CD14-positive monocyte (primary cell): ENCODE measurements around the gene SLC47A1. TPM values are rescaled to one million over a fixed set of nuclear protein-coding genes. Genes with fewer than 3 reads are reported as not detected.

Experiments used
- DNase-seq, 3 donors: peaks; one replicate each; pipeline ENCODE4 v3.0.0-alpha.2; 2011 to 2022
- H2AFZ ChIP-seq: 2 replicates; pipeline ENCODE4 v1.6.0; 2012; ENCODE audit warnings: mild to moderate bottlenecking, low read depth, low read length, inconsistent platforms; ENCODE audit not compliant: insufficient read depth, poor library complexity, severe bottlenecking
- H3K27ac ChIP-seq, 2 donors: 1 replicate in 1 of 2; 2 replicates in 1 of 2; pipeline ENCODE4 v1.5.1; 2012 to 2013; ENCODE audit warnings: low read length in 2 of 2, control low read depth in 1 of 2, inconsistent platforms in 1 of 2, low read depth in 1 of 2, mild to moderate bottlenecking in 1 of 2
- H3K27me3 ChIP-seq, 2 donors: one replicate each; pipeline versions ENCODE4 v1.6.0 to v1.6.1; 2011 to 2013; ENCODE audit warnings: low read length in 2 of 2; ENCODE audit not compliant: control insufficient read depth in 2 of 2, insufficient read depth in 2 of 2
- H3K36me3 ChIP-seq, 2 donors: replicated peaks in 1 of 2; 1 replicate in 1 of 2; 2 replicates in 1 of 2; pipeline versions ENCODE4 v1.5.1 to v1.6.1; 2012 to 2013; ENCODE audit warnings: low read length in 2 of 2, control low read depth in 1 of 2, inconsistent platforms in 1 of 2, mild to moderate bottlenecking in 1 of 2; ENCODE audit not compliant: insufficient read depth in 2 of 2, control insufficient read depth in 1 of 2
- H3K4me1 ChIP-seq, 2 donors: 1 replicate in 1 of 2; 2 replicates in 1 of 2; pipeline versions ENCODE4 v1.5.1 to v1.6.1; 2012 to 2013; ENCODE audit warnings: low read length in 2 of 2, control low read depth in 1 of 2, inconsistent platforms in 1 of 2, mild to moderate bottlenecking in 1 of 2, moderate library complexity in 1 of 2; ENCODE audit not compliant: insufficient read depth in 2 of 2, control insufficient read depth in 1 of 2
- H3K4me2 ChIP-seq: replicated peaks from 2 replicates; pipeline ENCODE3; 2012; ENCODE audit warnings: low read length, moderate library complexity, mild to moderate bottlenecking; ENCODE audit not compliant: poor library complexity, severe bottlenecking; ENCODE audit errors: extremely low read depth
- H3K4me3 ChIP-seq, 3 experiments: fragments of 200-600 bp in 1 of 3; sonication (generic) in 1 of 3; replicated peaks in 1 of 3; 1 replicate in 2 of 3; 2 replicates in 1 of 3; pipeline ENCODE4 v1.5.1; 2011 to 2013; ENCODE audit warnings: low read length in 3 of 3, mild to moderate bottlenecking in 3 of 3, control low read depth in 2 of 3, low read depth in 2 of 3, inconsistent platforms in 1 of 3, moderate library complexity in 1 of 3
- H3K79me2 ChIP-seq: 2 replicates; pipeline ENCODE4 v1.6.0; 2012; ENCODE audit warnings: mild to moderate bottlenecking, control low read depth, inconsistent platforms, low read length, moderate library complexity; ENCODE audit not compliant: insufficient read depth
- H3K9ac ChIP-seq: 2 replicates; pipeline ENCODE4 v1.6.0; 2017; ENCODE audit warnings: low read length, mild to moderate bottlenecking; ENCODE audit not compliant: insufficient read depth, poor library complexity, severe bottlenecking
- H3K9me3 ChIP-seq, 2 donors: replicated peaks in 1 of 2; 1 replicate in 1 of 2; 2 replicates in 1 of 2; pipeline versions ENCODE4 v1.5.1 to v1.6.1; 2012 to 2013; ENCODE audit warnings: low read length in 2 of 2, control low read depth in 1 of 2; ENCODE audit not compliant: control insufficient read depth in 1 of 2, insufficient read depth in 1 of 2
- H4K20me1 ChIP-seq: 2 replicates; pipeline ENCODE4 v1.6.0; 2012; ENCODE audit warnings: mild to moderate bottlenecking, low read length, control low read depth, moderate library complexity; ENCODE audit not compliant: insufficient read depth
- H3K27ac Mint-ChIP-seq, 7 donors: one replicate each; pipeline ENCODE4 v1.8.0; 2020; ENCODE audit warnings: mild to moderate bottlenecking in 7 of 7, mixed read lengths in 7 of 7, moderate library complexity in 6 of 7, inconsistent platforms in 2 of 7
- H3K27me3 Mint-ChIP-seq, 3 donors: one replicate each; pipeline ENCODE4 v1.8.0; 2021 to 2022; ENCODE audit warnings: low read depth in 3 of 3, mild to moderate bottlenecking in 3 of 3, mixed read lengths in 3 of 3, moderate library complexity in 3 of 3, inconsistent platforms in 1 of 3
- H3K36me3 Mint-ChIP-seq, 2 donors: one replicate each; pipeline ENCODE4 v1.8.0; 2020; ENCODE audit warnings: mixed read lengths in 2 of 2, inconsistent platforms in 1 of 2, mild to moderate bottlenecking in 1 of 2
- H3K4me1 Mint-ChIP-seq: one replicate; pipeline ENCODE4 v1.8.0; 2020; ENCODE audit warnings: mild to moderate bottlenecking, mixed read lengths
- H3K4me3 Mint-ChIP-seq, 2 donors: one replicate each; pipeline ENCODE4 v1.8.0; 2020; ENCODE audit warnings: mild to moderate bottlenecking in 2 of 2, mixed read lengths in 2 of 2, moderate library complexity in 1 of 2
- H3K9me3 Mint-ChIP-seq, 7 donors: one replicate each; pipeline ENCODE4 v1.8.0; 2020 to 2022; ENCODE audit warnings: mixed read lengths in 7 of 7, mild to moderate bottlenecking in 6 of 7, moderate library complexity in 6 of 7, inconsistent platforms in 2 of 7
- CTCF ChIP-seq: fragments of 200-600 bp; IDR thresholded peaks from one replicate; pipeline ENCODE4 v1.8.0; 2022; ENCODE audit warnings: antibody characterized with exemption, mild to moderate bottlenecking
- WGBS: methylation state at CpG from one replicate; pipeline ENCODE4 v1.1.5; 2013; ENCODE audit warnings: missing lambda C conversion rate; ENCODE audit not compliant: insufficient coverage; 5-methylcytosine and 5-hydroxymethylcytosine counted together
- intact Hi-C, 2 donors: fragments of 100-400 bp; cut with micrococcal nuclease; formaldehyde crosslinking; loops; one replicate each; pipeline versions ENCODE4 v1.15.0 to v1.15.1; 2023
- polyA plus RNA-seq, 3 donors: library from polyadenylated mRNA; depleted of rRNA in 1 of 3; unstranded in 2 of 3; stranded (reverse) in 1 of 3; fragments of 300-500 nt in 2 of 3; fragments of >200 nt in 1 of 3; fragmentation: Illumina TruSeq in 2 of 3; gene quantifications; 1 replicate in 2 of 3; 2 replicates in 1 of 3; pipeline ENCODE4 v1.2.3, GENCODE V29; 2012 to 2021

SLC47A1 gene
- polyA plus RNA-seq, 3 donors = 0.44 to 2.0 (median 0.49) TPM

- Histone ChIP-seq H3K27ac (no peak overlapping the region), H3K9ac (no peak overlapping the region), H3K4me1 (no peaks in the 10 kb centered on the region), H3K36me3 (no peaks in the 10 kb centered on the region), H3K9me3 (no peaks in the 10 kb centered on the region), H4K20me1 (no peaks in the 10 kb centered on the region), H3K27me3 (no peaks in the 10 kb centered on the region), H3K4me2 (no peak overlapping the region), H3K4me3 (no peak overlapping the region), H3K79me2 (no peaks in the 10 kb centered on the region), H2AFZ (no peak overlapping the region)
- no peak for TF ChIP-seq CTCF
- peaks cover 2 to 6% (median 2%) of the 10 kb centered on the region in 3 donors for H3K27me3 Mint-ChIP-seq
- intact Hi-C loops = no loop called here
- H3K9me3 Mint-ChIP-seq = no peaks in the 10 kb centered on the region
- no peaks in the 10 kb centered on the region for H3K36me3 Mint-ChIP-seq
- no peak overlapping the region for H3K27ac Mint-ChIP-seq
- H3K4me1 Mint-ChIP-seq = no peaks in the 10 kb centered on the region
- no CpG with 5 or more reads among the region's 3 CpGs for WGBS
- no peak overlapping the region for H3K4me3 Mint-ChIP-seq
- DNase-seq = no peak
Observed at GRCh38 chr17:19485800-19486340, 47.8 kb upstream of the SLC47A1 start.

GRCh38 chr17:19486351-19487023, 47.2 kb upstream of the SLC47A1 start:
- Histone ChIP-seq H3K4me1 (no peaks in the 10 kb centered on the region), H3K27me3 (no peaks in the 10 kb centered on the region), H2AFZ (no peak overlapping the region), H3K9ac (no peak overlapping the region), H4K20me1 (no peaks in the 10 kb centered on the region), H3K79me2 (no peaks in the 10 kb centered on the region), H3K27ac (no peak overlapping the region), H3K36me3 (no peaks in the 10 kb centered on the region), H3K4me2 (no peak overlapping the region), H3K9me3 (no peaks in the 10 kb centered on the region), H3K4me3 (no peak overlapping the region)
- Mint-ChIP-seq H3K4me3 (no peak overlapping the region), H3K4me1 (no peaks in the 10 kb centered on the region), H3K27ac (peak overlapping the region in 1 of 7 donors; percentile 70), H3K36me3 (no peaks in the 10 kb centered on the region), H3K9me3 (no peaks in the 10 kb centered on the region), H3K27me3 (peaks cover 2 to 5% (median 2%) of the 10 kb centered on the region in 3 donors)
- DNase-seq = no peak
- 98% methylated on average over 7 of the region's 13 CpGs for WGBS
- TF ChIP-seq CTCF = no peak
- intact Hi-C loops = no loop called here
